ENCODE results near the gene SLC37A1. TPM values are rescaled to one million over a fixed set of nuclear protein-coding genes. Genes with fewer than 3 reads are reported as not detected.

Gene SLC37A1
- total RNA-seq, 1 donor from 2014 or later: 5.0 TPM

GRCh38 chr21:42476388-42477331, 37.0 kb upstream of the SLC37A1 start:
- DNase-seq (ENCODE audit: low spot score) (peak; percentile 32), ATAC-seq (no peak)

GRCh38 chr21:42478504-42478903, 35.1 kb upstream of the SLC37A1 start:
- DNase-seq (ENCODE audit: low spot score): no peak
- ATAC-seq: no peak

- ATAC-seq (no peak), DNase-seq (ENCODE audit: low spot score) (no peak)
Measured at GRCh38 chr21:42479582-42479981, 34.1 kb upstream of the SLC37A1 start.

DNA sequence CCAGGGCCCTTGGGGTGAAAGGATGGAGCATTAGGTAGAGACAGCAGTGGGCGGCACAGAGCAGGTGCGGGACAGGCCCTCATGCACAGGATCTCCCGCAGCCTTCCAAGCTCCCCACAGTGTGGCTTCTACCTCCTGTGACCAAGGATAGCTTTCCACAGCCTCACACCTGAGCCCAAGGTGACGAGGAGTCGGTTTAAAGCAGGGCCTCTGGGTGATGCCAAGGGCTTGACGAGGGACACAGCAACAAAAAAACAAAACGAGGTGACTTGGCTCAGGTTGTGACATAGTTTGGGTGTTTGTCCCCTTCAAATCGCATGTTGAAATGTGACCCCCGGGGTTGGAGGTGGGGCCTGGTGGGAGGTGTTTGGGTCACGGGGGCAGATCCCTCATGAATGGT, 32.9 kb upstream of the SLC37A1 start:
- ATAC-seq (no peak), DNase-seq (ENCODE audit: low spot score) (no peak)

- ATAC-seq (no peak), DNase-seq (ENCODE audit: low spot score) (no peak)
Measured at GRCh38 chr21:42481169-42481568, 32.5 kb upstream of the SLC37A1 start.

DNA sequence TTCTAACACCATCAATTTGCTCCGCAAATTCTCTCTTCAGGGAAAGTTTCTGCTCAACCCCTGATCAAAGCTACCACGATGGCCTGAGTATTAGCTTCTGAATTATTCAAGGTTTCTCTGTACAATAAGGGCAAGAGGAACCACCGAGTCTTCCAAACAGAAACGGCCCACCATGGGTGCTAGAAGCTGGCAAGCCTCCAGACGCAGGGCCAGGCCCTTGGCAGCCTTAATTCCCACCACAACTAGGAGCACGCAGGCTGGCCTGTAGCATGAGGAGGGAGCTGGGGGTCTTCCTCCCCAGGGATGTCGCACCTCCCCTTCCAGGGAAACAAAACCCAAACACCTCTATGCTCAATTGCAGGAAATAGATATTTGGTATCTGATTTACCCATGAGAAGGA, 28.7 kb upstream of the SLC37A1 start:
- DNase-seq (ENCODE audit: low spot score) (no peak), ATAC-seq (no peak)

DNA sequence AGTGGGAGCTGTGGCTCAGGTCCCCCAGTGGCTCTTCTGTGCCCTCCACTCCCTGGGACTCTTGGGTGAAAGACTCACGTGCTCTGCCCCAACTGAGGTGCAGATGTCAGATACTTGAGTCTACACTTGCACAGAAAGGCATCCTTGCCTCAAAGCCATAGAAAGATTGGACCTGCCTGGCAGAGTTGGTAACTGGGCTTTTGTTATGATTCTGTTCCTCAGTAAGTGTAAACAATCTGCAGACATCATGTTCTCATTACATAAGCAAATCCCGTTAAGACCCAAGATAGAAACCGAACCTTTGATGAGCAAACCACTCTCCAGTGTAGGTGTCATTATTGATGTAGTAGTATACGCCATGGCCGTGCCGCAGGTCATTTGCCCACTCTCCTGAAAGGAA, 27.6 kb upstream of the SLC37A1 start:
- ATAC-seq (no peak), DNase-seq (ENCODE audit: low spot score) (no peak)

DNA sequence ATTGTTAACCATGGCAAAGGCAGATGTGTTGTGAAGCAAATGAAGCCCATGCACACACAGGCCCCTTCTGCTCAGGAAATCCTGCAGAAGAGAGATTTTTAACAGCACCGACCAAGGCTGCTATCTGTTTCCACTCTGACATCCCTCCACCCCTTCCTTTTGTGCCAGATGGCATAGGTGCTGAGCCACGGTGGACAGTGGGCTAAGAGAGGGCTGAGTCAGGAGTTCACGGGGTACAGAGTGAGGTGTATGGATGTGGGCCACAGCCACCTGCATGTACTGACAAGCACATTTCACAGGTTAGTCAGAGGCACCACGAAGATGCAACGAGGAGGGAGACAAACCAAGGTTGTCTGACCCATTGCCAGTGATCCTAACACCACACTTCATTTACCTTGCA, 27.1 kb upstream of the SLC37A1 start:
- ATAC-seq (no peak), DNase-seq (ENCODE audit: low spot score) (no peak)

DNA sequence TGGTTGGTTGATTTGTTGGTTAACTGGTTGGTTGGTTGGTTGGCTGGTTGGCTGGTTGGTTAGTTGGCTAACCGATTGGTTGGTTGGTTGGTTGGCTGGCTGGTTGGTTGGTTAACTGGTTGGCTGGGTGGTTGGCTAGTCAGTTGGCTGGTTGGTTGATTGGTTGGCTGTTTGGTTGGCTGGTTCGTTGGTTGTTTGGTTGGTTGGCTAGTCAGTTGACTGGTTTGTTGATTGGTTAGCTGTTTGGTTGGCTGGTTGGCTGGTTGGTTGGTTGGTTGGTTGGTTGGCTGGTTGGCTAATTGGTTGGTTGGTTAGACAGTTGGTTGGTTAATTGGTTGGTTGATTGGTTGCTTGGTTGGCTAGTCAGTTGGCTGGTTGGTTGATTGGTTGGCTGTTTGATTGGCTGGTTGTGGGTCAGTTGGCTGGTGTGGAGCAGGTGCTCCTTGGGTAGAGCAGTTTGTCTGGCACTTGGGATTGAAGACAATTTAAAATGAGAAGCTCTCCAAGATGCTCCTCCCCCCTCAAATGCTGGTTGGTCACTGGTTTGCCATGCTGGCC, 24.6 kb upstream of the SLC37A1 start:
- ATAC-seq (no peak), DNase-seq (ENCODE audit: low spot score) (no peak)

DNA sequence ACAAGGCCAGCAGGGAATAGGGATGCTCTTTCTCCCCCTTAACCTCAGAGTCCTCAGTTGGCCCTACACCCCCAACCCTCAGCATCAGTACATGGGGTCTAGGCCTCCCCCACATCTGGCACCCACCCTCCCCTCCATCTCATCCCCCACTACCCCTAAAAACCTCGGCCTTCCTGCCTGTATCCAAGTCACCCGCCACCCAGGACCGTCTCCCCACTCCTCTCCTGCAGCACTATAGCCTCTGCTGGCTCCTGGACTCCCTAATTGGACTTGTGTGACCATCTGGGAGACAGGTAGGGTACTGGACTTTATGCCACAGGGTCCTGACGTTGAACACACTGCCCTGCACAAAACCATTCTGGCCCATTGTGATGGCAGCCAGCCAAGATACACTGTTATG, 23.7 kb upstream of the SLC37A1 start:
- ATAC-seq (no peak), DNase-seq (ENCODE audit: low spot score) (no peak)

- ATAC-seq (peak; percentile 19), DNase-seq (ENCODE audit: low spot score) (no peak)
Measured at GRCh38 chr21:42490720-42491119, 22.9 kb upstream of the SLC37A1 start.

DNA sequence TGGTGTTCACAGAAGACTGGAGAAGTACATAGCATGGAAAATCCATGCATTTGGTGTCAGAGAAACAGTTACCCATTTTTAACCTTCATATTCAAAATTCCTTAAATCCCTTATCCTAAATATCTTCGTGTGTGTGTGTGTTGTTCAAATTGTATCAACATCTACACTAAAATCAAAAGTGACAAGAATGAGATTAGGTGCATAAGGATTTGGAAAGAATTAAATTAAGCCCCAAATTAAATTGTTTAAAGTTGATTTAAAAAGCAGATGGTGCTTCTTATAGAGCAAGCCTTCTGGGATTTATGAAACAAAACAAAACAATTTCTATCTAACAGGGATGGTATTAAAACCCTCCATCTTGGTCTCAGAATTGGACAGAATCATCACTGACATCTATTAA, 22.3 kb upstream of the SLC37A1 start:
- no peak for ATAC-seq
- no peak for DNase-seq (ENCODE audit: low spot score)

DNA sequence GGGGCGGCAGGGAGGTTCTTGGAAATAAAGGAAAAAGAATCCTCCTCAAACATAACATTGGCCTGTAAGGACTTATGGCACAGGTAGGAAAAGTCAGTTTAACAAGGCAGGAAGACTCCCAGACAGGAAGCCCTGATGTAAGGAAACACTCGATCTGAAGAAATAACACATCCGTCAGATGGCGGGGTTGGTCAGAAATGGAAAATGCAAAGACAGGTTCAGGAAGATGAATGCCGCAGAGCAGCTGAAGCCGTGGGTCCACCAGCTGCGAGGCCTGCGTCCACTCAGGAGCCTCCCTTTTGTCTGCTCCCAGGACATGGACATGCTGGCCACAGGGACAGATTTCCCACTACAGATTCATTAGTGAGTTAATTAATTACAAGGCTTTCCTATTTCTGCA, 21.5 kb upstream of the SLC37A1 start:
- ATAC-seq (no peak), DNase-seq (ENCODE audit: low spot score) (no peak)

DNA sequence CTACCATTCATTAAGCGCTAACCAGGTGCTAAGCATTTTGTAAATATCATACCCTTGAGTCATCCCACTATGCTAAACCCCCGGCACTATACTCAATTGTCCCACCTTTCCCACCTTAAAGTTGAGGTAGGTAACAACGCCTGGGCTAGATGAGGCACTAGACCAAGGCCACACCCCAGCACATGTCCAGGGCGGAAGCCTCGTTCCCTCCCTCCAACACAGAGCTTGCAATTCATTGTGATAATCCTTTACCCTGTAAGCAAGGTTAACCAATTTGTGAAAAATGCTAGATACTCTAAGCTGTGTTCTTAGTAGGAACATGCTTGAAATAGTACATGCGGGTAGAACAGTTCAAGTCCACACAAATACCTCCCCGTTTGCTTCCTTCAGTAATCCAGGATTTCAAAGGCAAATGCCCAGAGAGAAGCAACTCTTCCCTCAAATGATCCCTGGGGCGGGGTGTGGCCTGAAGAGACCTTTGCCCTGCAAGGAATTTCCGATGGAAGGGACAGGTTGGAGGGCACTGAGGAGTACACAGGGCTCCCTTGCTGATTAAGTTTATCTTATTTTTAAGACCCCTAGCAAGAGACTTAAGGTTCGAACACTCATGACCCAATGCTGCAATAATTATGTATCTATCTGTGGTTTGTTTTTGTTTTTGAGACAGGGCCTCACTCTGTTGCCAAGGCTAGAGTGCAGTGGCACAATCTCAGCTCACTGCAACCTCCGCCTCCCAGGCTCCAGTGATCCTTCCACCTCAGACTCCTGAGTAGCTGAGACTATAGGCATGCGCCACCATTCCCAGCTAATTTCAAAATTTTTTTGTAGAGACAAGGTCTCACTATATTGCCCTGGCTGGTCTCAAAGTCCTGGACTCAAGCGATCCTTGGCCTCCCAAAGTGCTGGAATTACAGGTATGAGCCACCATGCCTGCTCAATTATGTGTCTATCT, 20.3 kb upstream of the SLC37A1 start:
- DNase-seq (ENCODE audit: low spot score) (no peak), ATAC-seq (no peak)

DNA sequence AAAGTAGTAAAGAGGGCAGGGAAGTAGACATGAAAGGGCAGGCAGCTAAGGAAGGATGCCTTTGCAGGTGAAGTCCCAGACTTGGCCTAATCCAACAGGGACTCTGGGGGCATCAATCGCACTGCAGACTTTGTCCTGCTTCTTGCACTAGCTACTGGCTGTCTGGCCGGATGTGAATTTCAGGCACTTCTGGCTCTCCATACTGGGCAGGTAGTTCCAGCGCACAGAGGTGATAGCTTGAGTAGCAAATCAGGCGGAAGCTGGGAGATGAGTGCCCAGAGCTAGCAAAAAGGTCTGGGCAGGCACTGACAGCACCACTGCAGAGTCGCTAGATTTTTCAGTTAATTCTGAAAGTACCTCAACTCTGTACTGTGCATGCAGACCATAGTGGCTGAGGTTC, 18.6 kb upstream of the SLC37A1 start:
- DNase-seq (ENCODE audit: low spot score): no peak
- ATAC-seq: no peak

DNA sequence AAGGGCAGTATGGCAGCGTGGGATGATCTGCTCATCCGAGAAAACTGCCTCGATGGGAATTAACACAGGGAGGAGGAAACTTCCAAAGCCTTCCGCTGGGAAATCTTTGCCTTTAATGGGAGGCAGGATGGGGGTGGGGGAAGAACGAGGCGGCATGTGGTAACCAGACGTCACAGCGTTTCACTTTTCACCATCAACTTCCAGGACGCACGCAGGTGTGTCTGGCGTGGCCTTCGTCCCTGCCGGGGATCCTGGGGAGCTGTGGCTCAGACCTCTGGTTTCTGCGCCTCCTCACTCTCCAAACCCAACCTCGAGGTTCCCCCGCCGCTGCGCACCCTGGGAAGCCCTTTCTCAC, 17.9 kb upstream of the SLC37A1 start:
- ATAC-seq (peak; percentile 3), DNase-seq (ENCODE audit: low spot score) (no peak)

DNA sequence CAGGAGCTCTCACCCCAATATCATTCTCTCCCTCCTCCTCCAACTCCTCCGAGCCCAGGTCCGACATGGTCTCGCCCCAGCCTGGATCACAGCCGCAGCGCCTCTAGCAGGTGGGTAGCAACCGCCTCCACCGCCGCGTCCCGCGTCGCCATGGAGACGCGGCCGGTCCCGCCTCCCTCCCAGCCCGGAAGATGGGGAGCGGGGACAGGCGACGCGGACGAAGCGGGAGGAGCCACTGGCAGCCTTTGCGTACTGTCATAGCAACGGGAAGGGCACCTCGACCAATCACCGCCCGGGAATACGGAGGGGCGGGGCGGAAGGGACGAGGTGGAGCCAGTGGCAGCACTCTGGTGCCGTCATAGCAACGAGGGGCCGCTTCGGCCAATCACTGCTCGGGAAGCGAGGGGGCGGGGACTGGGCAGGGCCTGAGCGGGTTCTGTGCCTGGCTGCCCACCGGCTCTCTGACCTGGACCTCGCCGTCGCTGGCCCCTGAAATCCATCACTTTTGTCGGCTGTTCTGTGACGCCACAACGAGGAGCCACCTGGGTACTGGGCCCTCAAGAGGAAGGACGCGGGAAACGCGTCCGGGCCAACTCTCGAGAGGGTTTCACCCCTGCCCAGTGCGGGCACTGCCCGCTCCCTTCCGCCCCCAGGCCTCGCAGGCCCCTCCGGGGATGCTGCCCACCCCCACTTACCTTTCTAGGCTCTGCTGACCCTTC, 17.4 kb upstream of the SLC37A1 start, which contains the start of gene RSPH1:
Gene RSPH1, minus strand, starts transcription at position 105 of the 719 bp plus-strand sequence. Its CDS starts 38 bp downstream, at position 67.
- DNase-seq (ENCODE audit: low spot score) (peak; percentile 100), ATAC-seq (peak; percentile 98)

GRCh38 chr21:42496839-42497202, 16.8 kb upstream of the SLC37A1 start:
- no peak for DNase-seq (ENCODE audit: low spot score)
- ATAC-seq: no peak

GRCh38 chr21:42498012-42498411, 15.6 kb upstream of the SLC37A1 start:
- no peak for DNase-seq (ENCODE audit: low spot score)
- ATAC-seq: no peak

- DNase-seq (ENCODE audit: low spot score): no peak
- no peak for ATAC-seq
Measured at GRCh38 chr21:42499444-42500112, 14.1 kb upstream of the SLC37A1 start.
